ENCODE measurements around the gene GDPD4. TPM values are rescaled to one million over a fixed set of nuclear protein-coding genes. Genes with fewer than 3 reads are reported as not detected.

GDPD4 gene
- total and polyA plus RNA-seq, 2 of the 4 experiments (the other 2 are of a cell fraction): not detected

DNA sequence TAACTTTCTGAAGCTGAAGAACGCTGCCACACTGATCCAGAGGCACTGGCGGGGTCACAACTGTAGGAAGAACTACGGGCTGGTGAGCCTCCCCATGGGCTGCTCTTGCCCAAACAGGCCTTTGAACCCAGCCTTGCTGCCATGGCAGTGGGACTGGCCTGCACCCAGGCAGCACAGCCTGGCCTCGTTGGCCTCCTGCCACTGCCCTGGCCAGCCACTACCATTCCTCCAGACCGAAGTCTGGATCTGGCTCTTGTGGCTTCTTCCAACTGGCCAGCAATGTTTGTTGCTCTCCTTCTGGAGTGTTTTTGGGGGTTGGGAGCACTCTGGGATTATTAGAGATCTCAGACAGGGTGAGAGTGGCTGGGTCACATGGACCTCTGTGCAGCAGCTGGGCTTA is 122.4 kb downstream of the GDPD4 start:
- Histone ChIP-seq H2BK20ac (ENCODE audit: low read depth, low read length) (no peak overlapping the region), H3K9me3 (ENCODE audit: control insufficient read depth, insufficient read depth, low read length) (no peaks in the 10 kb centered on the region), H2AK5ac (ENCODE audit: low read depth, low read length) (no peak overlapping the region), H4K20me1 (ENCODE audit: insufficient read depth, low read length) (no peaks in the 10 kb centered on the region), H3K23ac (ENCODE audit: low read depth, low read length) (no peak overlapping the region), H2BK15ac (ENCODE audit: low read depth, low read length) (no peak overlapping the region), H3K9ac (ENCODE audit: low read depth, low read length) (no peak overlapping the region), H2AFZ (replicated peaks; ENCODE audit: low read length, poor library complexity) (no peak overlapping the region), H3K4me1 (ENCODE audit: control insufficient read depth, insufficient read depth, low read length) (no peaks in the 10 kb centered on the region), H2AK9ac (replicated peaks; ENCODE audit: low read depth, low read length, poor library complexity) (no peak overlapping the region), H3K4ac (ENCODE audit: low read depth, low read length) (no peak overlapping the region), H2BK5ac (ENCODE audit: low read depth, low read length, poor library complexity, severe bottlenecking) (no peak overlapping the region), H4K8ac (ENCODE audit: low read depth in 2 of 2, low read length in 2 of 2) (no peak overlapping the region), H3K79me1 (ENCODE audit: low read depth in 1 of 2, low read length in 2 of 2) (no peaks in the 10 kb centered on the region), H3K9me1 (ENCODE audit: insufficient read depth, low read length) (peaks cover 3% of the 10 kb centered on the region; the same call in 1 of the 2 replicates), H3K27me3 (ENCODE audit: control insufficient read depth, insufficient read depth, low read length) (peaks cover 36% of the 10 kb centered on the region), H3K27ac (ENCODE audit: insufficient read depth, low read length) (no peak overlapping the region), H2BK120ac (ENCODE audit: low read depth, low read length) (no peak overlapping the region), H3K4me3 (ENCODE audit: insufficient read depth, low read depth, low read length) (no peak overlapping the region), H3K14ac (replicated peaks; ENCODE audit: low read depth, low read length) (no peak overlapping the region), H3K4me2 (ENCODE audit: low read depth, low read length) (no peak overlapping the region), H4K5ac (ENCODE audit: low read depth, low read length) (no peak overlapping the region), H3K56ac (ENCODE audit: extremely low read depth, insufficient read depth, low read length) (no peak overlapping the region), H3K18ac (ENCODE audit: low read depth, low read length) (no peak overlapping the region), H3K36me3 (ENCODE audit: control insufficient read depth, insufficient read depth, low read length) (no peaks in the 10 kb centered on the region), H4K91ac (ENCODE audit: insufficient read depth, low read depth, low read length) (no peak overlapping the region)
- 68% methylated on average over 3 of the region's 5 CpGs; no CpG with 5 or more reads in 1 of the 2 experiments for WGBS, 2 experiments (ENCODE audit: extremely low coverage in 2 of 2, insufficient read length in 1 of 2)
- ChIA-PET POLR2A (ENCODE audit: unreplicated experiment) (no interaction called here), CTCF (interaction anchor here (2.0 kb wide), 1 partner anchor 9 kb away, joined by 5 read pairs; no protein-coding TSS in a partner anchor)
- DNase-seq: no peak
- BruUV-seq (replicated peaks): no TSS peak
- intact Hi-C loops (cut with micrococcal nuclease) (no loop called here), dilution Hi-C loops (cut with HindIII; ENCODE audit: low sequenced_read_pairs, unreplicated experiment) (no loop called here), in situ Hi-C loops (cut with MboI; ENCODE audit: low sequenced_read_pairs) (no loop called here)
- TF ChIP-seq CEBPB (IDR thresholded peaks at IDR 0.05; ENCODE audit: low read depth, low read length) (no peak), RCOR1 (IDR thresholded peaks at IDR 0.05; ENCODE audit: insufficient replicate concordance, low read length) (no peak), CTCF (conservative IDR thresholded peaks at IDR 0.05; ENCODE audit: low read depth, low read length) (no peak), CHD1 (IDR thresholded peaks at IDR 0.05; ENCODE audit: low read depth, low read length) (no peak)
- ATAC-seq (ENCODE audit: low read depth): no peak
